NOMO-1 treated with dmso at 0.1 percent for 144 hours (cell line): Measurements from ENCODE around the gene HAVCR1.

Experiments used
- DNase-seq: peaks from one replicate; lab custom pipeline; 2025; ENCODE audit not compliant: unreplicated experiment; lab: John Stamatoyannopoulos, UW

Gene HAVCR1

GRCh38 chr5:157004893-157005551 is 53.9 kb downstream of the HAVCR1 start:
- DNase-seq, result no peak

GRCh38 chr5:156991714-156992113 is 67.2 kb downstream of the HAVCR1 start:
- DNase-seq, result peak; percentile 11

DNA sequence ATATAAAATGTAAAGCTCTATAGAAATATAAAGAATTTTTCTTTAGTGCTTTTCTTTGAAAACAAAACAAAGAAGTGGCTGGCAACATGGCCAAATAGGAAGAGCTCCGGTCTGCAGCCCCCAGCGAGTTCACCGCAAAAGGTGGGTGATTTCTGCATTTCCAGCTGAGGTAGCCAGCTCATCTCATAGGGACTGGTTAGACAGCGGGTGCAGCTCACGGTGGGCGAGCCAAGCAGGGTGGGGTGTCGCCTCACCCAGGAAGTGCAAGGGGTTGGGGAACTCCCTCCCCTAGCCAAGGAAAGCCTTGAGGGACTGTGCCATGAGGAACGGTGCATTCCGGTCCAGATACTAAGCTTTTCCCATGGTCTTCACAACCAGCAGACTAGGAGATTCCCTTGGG is 74.9 kb downstream of the HAVCR1 start:
- DNase-seq, result no peak

- DNase-seq, result peak; percentile 73
Measured at GRCh38 chr5:156981481-156981880, 77.4 kb downstream of the HAVCR1 start.
